Activated T-cell treated with anti-CD3 and anti-CD28 coated beads for 24 hours (primary cell): ENCODE data around the gene CSNK2A1.
"Not testable (repeated sequence)": the region's sequence is repeated elsewhere in the genome, so short reads cannot be mapped to it uniquely, and the experiment has no call there.

Experiments used
- DNase-seq: peaks from one replicate; pipeline ENCODE4 v3.0.0-alpha.2; 2020; ENCODE audit warnings: low read depth

Gene CSNK2A1

DNA sequence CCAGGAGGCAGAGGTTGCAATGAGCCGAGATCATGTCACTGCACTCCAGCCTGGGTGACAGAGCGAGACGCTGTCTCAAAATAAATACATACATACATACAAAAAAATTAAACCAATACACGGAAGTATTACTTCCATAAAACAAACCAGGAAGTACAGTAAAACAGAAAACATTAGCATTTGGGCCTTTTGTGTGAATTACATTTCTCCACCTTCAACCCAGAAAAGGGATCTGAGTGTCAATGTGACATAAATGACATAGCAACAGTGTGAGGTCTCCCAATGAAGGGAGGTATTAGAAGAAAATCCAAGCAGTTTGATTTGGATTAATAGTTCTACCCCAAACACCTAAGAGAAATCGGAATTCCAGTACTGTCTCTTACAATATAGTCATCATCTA lies 10.1 kb downstream of the CSNK2A1 start:
- no peak for DNase-seq

DNA sequence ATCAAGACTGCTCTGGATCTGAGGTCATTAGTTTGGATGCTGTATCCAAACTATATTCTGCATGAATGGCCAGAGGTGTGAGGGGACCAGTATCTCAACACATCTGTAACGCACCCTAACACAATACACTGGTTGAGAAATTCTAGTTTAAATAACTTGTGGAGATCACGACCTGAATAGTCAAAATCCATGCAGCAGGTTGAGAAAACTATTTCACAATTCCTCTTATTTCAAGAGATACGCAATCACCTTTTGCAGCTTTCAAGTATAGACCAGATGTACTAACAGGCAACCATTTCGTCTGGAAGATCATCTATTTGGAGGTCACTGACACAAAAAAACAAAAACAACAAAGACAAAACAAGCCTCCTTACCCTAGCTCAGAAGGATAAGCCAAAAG lies 11.1 kb downstream of the CSNK2A1 start:
- DNase-seq, result no peak

DNA sequence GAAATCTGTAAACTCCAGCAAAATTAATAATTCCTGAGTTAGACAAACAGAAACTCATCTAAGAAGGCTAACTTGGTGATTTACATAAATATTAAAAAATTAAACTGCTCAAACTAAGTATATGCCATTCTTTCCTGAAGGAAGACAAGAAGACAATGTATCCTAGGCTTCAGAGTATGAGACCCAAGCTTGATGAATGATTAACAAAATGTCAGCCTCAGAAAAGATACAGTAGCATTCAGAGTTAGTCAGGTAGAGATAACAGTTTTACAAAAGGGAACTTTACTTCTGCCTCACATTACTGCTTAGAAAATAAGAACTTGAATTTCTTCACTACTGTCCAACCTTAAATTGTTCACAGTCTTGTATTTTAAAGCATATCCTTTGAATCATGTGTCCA lies 12.0 kb downstream of the CSNK2A1 start:
- DNase-seq, result no peak

DNA sequence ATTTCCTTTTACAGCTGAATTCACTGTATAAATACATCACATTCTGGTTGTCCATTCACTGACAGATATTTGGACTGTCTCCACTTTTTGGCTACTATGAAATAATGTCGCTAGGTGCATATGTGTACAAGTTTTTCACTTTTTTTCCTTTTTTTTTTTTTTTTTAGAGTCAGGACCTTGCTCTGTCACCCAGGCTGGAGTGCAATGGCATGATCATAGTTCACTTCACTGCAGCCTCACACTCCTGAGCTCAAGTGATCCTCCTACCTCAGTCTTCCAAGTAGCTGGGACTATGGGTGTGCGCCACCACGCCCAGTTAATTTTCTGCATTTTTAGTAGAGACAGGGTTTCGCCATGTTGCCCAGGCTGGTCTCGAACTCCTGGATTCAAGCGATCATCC lies 13.3 kb downstream of the CSNK2A1 start:
- DNase-seq, result no peak

DNA sequence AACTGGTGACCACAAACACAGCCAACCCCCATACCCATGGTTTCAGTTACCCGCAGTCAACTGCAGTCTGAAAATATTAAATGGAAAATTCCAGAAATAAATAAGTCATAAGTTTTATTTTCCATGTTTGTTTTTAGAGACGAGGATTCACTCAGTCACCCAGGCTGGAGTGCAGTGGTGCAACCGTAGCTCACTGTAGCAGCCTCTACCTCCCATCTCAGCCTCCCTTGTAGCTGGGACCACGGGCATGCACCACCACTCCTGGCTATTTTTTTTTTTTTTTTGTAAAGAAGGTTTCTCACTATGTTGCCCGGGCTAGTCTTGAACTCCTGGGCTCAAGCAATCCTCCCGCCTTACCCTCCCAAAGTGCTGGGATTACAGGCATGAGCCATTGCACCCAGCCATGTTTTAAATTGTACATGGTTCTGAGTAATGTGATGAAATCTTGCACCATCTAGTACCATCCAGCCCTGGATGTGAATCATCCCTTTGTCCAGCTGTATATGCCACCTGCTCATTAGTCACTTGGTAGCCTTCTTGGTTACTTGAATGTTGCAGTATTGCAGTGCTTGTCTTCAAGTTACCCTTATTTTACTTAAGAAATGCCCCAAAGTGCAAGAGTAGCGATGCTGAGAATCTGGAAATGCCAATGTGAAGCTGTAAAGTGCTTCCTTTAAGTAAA lies 14.5 kb downstream of the CSNK2A1 start:
- no peak for DNase-seq

DNA sequence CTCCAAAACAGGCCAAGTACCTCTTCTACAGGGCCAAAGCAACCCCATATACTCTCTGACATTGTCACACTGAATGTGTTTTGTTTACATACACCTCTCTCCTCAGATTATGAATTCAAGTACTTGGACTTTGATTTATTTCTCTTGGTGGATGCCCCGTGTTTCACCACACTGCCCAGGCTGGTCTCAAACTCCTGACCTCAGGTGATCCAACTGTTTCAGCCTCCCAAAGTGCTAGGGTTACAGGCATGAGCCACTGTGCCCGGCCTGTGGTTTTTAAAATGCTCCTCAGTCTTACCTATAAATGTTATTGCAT lies 16.1 kb downstream of the CSNK2A1 start:
- no peak for DNase-seq

DNA sequence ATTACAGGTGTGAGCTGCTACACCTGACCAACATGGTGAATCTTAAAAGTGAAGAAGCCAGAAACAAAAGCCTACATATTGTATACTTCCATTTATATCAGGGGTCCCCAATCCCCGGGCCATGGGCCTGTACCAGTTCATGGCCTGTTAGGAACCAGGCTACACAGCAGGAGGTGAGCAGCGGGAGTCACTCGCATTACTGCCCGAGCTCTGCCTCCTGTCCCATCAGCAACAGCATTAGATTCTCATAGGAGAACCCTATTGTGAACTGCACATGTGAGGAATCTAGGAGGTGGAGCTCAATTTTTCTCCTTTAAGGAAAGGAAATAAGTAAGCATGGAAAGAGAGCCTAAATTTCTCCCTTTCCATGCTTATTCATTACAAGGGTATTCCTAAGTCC lies 21.7 kb downstream of the CSNK2A1 start:
- no peak for DNase-seq

DNA sequence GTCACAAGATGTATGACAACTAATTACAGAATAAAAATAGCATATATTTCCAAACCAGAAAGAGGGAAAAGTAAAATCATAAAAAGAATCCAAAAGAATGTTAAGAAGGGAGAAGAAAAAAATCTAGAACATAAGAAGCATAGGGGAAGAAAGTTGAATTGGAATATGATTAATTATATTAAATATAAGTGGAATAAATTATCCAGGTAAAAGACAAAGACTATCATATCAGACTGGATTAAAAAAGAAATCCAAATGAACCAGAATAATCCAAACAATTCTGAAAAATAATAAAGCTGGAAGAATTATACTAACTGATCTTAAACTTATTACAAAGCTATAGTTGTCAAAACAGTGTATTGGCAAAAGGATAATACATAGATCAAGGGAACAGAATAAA lies 23.6 kb downstream of the CSNK2A1 start:
- no peak for DNase-seq

DNA sequence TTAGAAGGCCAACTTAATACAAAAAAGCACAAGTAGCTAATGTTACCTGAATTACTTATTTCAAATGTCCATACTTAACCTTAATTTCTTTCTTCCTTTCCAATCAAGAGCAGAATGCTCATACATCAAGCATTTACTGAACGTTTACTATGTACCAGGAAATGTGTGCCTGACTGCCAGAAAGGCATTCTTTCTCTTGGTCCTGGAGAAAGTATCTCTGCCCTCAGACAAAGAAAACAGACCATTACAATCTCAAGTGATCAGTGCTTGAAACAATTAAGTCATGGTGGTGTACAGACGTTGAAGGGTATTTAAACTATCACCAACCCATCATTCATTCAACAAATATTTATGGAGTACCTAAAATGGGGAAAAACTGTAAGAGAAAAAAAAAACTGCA lies 26.4 kb downstream of the CSNK2A1 start:
- no peak for DNase-seq

DNA sequence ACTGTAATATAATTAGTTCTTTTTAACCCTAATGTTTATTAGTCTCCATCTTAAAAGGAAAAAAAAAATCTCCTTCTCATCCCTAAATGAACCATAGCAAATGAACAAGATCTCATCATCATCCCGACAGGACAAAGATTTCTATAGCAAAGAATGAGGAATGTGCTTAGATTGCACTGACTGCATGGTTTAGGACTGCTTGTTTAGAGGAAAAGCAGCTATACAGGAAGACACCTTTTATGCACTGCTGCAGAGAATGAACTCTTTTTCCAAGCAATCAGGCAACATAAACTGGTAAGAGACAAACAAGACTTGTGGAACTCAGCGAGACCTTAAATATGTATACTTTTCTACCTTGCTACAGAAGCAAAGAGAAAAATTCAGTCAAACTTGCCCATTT lies 26.8 kb downstream of the CSNK2A1 start:
- DNase-seq, result no peak

DNA sequence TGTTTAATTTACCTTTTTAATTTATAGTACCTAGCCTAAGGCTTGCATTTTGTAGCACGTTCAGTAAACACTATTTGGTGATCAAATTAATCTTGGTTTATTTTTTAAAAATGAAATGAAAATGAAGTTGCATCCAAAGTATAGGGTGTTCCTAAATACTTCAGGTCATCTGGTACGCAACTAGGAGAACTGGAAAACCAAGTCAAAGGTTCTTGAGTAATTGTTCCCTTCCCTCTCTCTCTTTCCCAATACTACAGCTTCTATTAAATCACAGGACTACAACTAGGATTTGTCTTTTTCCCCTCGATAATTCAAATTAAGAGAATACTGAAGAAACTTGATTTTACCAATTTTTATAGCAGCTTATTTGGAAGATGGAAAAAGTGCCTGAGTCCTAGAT lies 27.9 kb downstream of the CSNK2A1 start:
- no peak for DNase-seq

DNA sequence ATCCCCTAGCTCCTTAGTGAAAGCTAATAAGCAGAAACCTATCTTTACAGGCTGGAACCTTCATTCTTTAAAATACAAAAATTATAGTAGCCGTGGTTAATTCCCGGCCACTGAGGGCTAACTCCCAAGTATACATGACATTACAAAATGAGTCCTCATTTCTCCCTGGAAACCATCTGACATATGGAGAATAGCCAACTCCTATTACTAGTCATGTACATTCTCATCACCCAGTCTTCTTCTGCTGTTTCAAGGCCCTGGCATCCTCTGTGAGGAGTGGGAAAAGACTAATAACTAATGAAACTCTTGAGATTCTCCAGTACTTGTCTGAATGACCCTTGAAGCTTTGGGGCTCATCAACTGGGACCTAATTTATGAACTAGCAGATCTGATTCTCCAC lies 30.2 kb downstream of the CSNK2A1 start:
- DNase-seq, result no peak

DNA sequence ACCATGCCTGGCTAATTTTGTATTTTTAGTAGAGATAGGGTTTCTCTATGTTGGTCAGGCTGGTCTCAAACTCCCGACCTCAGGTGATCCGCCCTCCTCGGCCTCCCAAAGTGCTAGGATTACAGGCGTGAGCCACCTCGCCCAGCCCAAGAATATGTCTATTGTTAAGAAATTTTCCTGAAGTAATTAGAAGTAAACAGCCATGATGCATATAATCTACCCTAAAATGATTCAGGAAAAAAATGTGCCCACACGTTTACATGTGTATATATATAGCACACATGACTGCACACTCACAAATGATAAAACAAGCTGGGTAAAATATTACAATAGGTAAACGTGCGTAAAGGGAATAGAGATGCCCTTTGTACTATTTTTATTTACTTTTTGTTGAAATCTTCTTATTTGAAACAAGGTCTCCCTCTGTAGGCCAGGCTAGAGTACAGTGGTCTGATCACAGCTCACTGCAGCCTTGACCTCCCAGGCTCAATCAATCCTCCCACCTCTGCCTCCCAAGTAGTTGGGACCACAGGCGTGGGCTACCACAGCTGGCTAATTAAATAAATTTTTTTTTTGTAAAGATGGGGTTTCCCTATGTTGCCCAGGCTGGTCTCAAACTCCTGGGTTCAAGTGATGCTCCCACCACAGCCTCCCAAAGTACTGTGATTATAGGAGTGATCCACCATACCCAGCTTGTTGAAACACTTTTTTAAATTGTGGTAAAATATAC lies 33.1 kb downstream of the CSNK2A1 start:
- DNase-seq, result not testable (repeated sequence)

DNA sequence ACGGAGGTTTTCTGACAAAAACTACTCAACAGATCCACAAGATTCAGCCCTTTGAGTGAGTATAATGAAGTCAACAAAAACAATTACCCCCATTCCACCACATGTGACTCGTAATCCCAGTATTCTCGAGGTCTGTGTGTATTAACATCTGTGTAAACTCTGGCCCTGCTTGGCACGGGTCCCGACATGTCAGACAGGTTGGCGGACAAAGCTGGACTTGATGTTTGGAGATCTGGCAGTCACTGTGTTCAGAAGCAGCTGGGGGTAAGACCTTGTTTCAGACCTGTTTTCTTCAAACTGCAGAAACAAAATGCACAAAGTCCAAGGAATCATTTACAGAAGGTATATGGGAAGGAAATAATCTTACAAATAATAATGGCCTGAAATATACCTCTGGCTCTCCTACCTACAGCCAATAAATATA lies 35.2 kb downstream of the CSNK2A1 start:
- not testable (repeated sequence) for DNase-seq

DNA sequence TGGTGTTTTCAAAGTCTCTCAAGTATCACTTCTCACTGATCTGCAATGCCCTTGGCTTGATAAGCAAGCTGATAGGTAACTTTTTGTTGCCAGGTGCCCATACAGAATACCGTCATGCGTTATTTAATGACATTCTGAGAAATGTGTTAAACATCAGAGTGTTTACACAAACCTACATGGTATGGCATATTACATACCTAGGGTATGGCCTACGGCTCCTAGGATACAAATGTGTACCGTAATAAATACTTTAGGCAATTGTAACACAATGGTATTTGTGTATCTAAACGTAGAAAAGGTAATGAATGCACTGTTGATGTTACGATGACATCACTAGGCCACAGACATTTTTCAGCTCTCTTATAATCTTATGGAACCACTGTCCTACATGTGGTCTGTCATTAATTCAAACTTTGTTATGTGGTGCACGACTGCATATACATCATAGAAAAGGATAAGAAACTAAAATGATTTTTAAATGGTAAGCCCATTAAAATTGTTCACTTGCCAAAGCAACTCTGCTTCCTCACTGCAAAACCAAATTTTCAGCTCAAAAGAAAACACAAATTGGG lies 35.7 kb downstream of the CSNK2A1 start:
- no peak for DNase-seq

DNA sequence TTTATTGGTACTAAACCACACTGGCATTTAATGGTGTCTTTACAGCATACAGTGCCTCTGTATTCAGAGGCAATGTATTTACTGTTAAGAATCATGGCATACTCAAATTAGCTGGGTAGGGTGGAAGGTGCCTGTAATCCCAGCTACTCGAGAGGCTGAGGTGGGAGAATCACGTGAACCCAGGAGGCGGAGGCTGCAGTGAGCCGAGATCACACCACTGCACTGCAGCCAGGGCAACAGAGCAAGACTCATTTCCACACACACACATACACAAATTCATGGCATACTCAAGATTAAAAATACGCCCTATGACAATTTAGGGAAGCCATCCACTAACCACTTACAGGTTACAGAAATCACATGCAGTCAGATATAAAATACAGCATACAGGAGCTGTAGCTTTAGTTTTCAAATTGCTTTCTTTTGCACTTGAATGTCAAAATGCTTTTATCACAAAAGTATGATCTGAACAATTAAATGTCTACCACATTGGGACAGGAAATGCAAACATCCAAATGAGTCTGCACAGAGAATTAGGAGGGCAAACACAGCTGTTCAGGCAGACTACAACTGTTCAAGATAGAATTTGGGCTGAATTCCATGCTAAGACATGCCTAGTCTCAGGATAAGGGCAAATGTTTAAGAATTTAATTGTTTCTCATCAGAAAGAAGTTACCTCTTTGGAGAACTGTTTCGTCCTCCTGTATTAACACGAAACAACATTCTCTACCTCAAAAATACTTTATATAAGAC lies 36.4 kb downstream of the CSNK2A1 start:
- no peak for DNase-seq

DNA sequence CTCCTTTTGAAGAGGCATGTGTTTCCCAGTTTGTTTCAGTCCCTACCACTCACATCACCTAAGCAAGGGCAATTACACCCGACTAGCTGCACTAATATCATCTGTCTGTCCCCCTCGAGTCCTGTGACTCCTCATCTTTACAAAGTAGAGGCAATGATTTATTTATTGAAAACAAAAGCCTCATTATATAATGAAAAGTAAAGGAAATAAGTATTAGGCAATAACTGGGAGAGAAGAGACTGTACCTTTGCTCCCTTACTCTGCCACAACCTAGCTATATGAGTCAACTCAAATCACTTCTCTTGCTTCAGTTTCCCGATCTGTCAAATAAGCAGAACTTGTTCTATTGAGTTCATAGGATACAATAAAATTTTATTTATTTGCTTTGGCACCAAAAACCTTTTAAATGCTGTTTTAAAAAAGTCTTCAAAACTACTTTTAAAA lies 38.9 kb downstream of the CSNK2A1 start:
- no peak for DNase-seq

DNA sequence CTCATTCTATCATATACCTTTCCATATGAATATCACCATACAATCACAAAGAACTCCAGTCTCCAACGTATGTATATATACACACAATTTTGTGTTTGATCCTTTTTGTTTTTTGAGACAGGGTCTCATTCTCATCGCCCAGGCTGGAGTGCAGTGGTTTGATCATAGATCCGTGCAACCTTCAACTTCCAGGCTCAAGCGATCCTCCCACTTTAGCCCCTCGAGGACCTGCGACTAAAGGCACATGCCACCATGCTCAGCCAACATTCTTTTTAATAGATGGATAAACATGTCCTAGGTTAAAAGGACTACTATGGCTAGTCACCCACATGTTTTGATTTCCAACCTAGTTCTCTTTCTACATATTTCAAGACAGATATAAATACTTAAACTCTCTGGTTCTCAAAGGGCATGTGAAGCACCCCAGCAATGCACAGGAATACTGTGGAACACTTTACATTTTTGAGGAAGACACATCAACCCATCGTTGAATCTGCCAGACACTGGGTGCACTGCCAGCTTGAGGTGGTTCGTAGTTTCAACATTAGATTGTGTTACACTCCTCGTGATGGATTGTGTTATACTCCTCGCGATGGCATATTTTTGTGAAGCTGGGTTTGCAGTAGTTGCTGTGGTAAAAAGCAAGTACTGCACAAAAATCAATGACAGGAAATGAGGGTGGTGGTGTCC lies 40.4 kb downstream of the CSNK2A1 start:
- no peak for DNase-seq

DNA sequence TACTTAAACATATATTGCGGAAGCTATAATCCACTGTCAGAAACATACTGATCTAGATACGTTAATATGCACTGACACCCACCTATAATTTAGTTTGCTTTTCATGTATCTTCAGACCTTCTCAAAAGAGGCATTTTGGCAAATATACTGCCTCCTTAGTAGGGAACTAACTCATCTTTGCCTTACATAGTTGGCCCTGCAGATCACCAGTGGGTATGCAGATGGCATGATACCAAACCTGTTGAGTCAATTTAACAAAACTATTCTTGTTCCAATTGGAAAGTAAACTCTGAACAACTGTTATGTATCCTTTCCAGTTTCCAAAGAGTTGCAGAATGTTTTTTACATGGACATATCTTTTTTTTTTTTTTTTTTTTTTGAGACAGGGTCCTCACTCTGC lies 45.6 kb downstream of the CSNK2A1 start:
- no peak for DNase-seq

DNA sequence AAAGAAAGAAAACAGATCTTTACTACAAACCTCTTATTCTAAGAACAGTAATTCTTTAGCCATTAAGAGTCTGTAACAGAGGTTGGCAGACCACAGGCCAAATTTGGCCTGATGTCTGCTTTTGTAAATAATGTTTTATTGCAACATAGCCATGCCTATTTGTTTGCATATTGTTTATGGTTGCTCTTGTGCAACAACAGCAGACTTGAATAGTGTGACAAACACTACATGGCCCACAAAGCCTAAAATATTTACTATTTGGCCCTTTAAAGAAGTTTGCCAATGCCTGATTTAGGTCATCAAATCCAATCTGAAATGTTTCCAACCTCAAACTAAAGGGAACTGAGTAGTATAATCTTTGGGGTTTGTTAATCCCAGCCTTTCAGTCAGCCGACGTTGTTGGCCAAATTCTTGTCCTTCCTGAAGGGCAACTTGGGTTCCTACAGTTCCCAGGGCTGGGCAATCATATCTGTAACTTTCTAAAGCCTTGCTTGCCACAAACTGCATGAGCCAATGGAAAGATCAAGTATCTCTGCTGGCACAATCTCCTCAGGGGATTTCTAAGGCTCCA lies 47.4 kb downstream of the CSNK2A1 start:
- DNase-seq, result no peak

DNA sequence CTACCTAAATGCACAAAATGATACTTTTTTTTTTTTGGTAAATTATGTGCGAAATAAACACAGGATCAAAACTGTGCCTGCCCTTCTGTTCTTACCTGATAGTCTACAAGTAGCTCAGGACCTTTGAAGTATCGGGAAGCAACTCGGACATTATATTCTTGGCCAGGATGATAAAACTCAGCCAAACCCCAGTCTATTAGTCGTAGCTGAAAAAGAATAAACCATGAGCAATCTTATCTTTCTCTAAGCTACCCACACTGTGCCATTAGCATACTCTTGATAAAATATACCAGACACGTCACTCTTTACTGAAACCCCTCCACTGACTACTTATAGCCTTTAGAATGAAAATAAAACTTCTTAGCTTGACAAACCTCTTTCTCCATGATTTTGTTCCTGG lies 51.4 kb downstream of the CSNK2A1 start:
- DNase-seq, result no peak

DNA sequence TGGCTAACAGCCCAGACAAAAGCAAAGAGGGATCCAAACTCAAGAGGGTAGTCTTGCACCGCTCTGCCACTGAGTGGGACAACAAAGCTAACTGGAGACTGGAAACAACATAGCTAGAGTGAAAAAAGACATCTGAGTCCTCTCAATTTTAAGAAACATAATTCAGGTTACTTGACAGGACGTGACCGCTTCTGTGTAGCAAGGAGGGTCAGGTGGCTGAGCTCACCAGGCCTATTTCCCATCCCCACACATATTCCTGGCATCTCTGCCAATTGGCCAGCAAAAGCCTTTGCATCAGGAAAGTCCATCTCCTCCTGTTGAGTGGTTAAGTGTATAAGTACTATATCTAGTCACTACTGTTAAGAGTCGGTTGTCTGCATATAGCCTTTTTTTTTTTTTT lies 55.9 kb downstream of the CSNK2A1 start:
- DNase-seq, result no peak
